K562 (cell line): ENCODE results near the gene NUDT22. TPM values are rescaled to one million over a fixed set of nuclear protein-coding genes. Genes with fewer than 3 reads are reported as not detected.

ENCODE experiments used
- FOS ChIP-seq: IDR thresholded peaks from 3 replicates; pipeline ENCODE4 v1.6.1; 2011; ENCODE audit not compliant: insufficient read length; ENCODE audit errors: extremely low read depth
- HCFC1 ChIP-seq: IDR thresholded peaks from 2 replicates; pipeline ENCODE4 v1.6.1; 2012; ENCODE audit warnings: low read depth, low read length, improper control_type of control experiment
- HDAC1 ChIP-seq, 2 experiments: fragments of 450-650 bp; IDR thresholded peaks; 2 replicates each; pipeline ENCODE4 v1.6.1; 2016 to 2017; ENCODE audit warnings: inconsistent platforms in 1 of 2, mild to moderate bottlenecking in 1 of 2, moderate library complexity in 1 of 2
- HMGXB4 ChIP-seq: sonication (generic); formaldehyde crosslinking; IDR thresholded peaks from 2 replicates; pipeline ENCODE4 v1.8.1; 2023; ENCODE audit warnings: mild to moderate bottlenecking, missing genetic modification reagents
- NBN ChIP-seq: fragments of 450-650 bp; IDR thresholded peaks from 2 replicates; pipeline ENCODE4 v1.6.1; 2016; ENCODE audit warnings: low read depth, mild to moderate bottlenecking
- NRF1 ChIP-seq, 2 experiments: fragments of 450-650 bp; IDR thresholded peaks in 1 of 2; conservative IDR thresholded peaks in 1 of 2; 2 replicates each; pipeline ENCODE4 v1.6.1; 2014; ENCODE audit warnings: mild to moderate bottlenecking in 2 of 2
- POLR2H ChIP-seq: IDR thresholded peaks from 2 replicates; pipeline ENCODE4 v1.6.1; 2016; ENCODE audit warnings: missing genetic modification characterization, low read depth, mild to moderate bottlenecking, control low read depth, missing compliant biosample characterization, moderate library complexity
- SRSF1 ChIP-seq: fragments of 200-400 bp; formaldehyde crosslinking; IDR thresholded peaks from 2 replicates; pipeline ENCODE4 v1.6.1; 2017; ENCODE audit warnings: mild to moderate bottlenecking, low read depth, low read length, moderate library complexity
- TEAD4 ChIP-seq, 2 experiments: sonication (generic) in 1 of 2; formaldehyde crosslinking in 1 of 2; IDR thresholded peaks; 2 replicates each; pipeline versions ENCODE4 v1.6.1 to v1.8.0; 2012 to 2022; ENCODE audit warnings: borderline replicate concordance in 1 of 2, inconsistent platforms in 1 of 2, low read length in 1 of 2, mild to moderate bottlenecking in 1 of 2, missing genetic modification reagents in 1 of 2
- ZBTB11 ChIP-seq, 3 experiments: fragments of 200-800 bp in 1 of 3; fragments of 250-450 bp in 1 of 3; fragments of 450-650 bp in 1 of 3; sonication (Bioruptor Pico) in 1 of 3; sonication (Bioruptor generic) in 1 of 3; formaldehyde crosslinking in 1 of 3; IDR thresholded peaks; 2 replicates each; pipeline versions ENCODE4 v1.6.1 to v1.8.0; 2016 to 2022; ENCODE audit warnings: mild to moderate bottlenecking in 2 of 3, missing genetic modification characterization in 2 of 3, missing compliant biosample characterization in 1 of 3, moderate library complexity in 1 of 3
- ZNF232 ChIP-seq: sonication (generic); formaldehyde crosslinking; IDR thresholded peaks from 2 replicates; pipeline ENCODE4 v1.8.0; 2022; ENCODE audit warnings: mild to moderate bottlenecking, missing genetic modification reagents
- ZNF24 ChIP-seq: fragments of 450-650 bp; IDR thresholded peaks from 2 replicates; pipeline ENCODE4 v1.6.1; 2016
- ZNF644 ChIP-seq: fragments of 200-800 bp; sonication (Bioruptor generic); IDR thresholded peaks from 2 replicates; pipeline ENCODE4 v1.6.1; 2016; ENCODE audit warnings: low read depth, missing genetic modification characterization, missing compliant biosample characterization
- polyA plus RNA-seq, 8 experiments: library from polyadenylated mRNA; depleted of rRNA in 4 of 8; stranded (reverse) in 5 of 8; unstranded in 3 of 8; fragments of >200 nt; fragmentation: Nextera tagmentation in 2 of 8; fragmentation: Illumina TruSeq in 1 of 8; extraction: Ambion mirVana in 2 of 8; extraction: Trizol in 1 of 8; gene quantifications; 2 replicates each; pipeline versions ENCODE4 v1.2.1 to v1.2.3, GENCODE V29; 2011 to 2014; ENCODE audit warnings: inconsistent platforms in 1 of 8, missing spikeins in 1 of 8
- total RNA-seq, 7 experiments: library from RNA; depleted of rRNA in 6 of 7; stranded (reverse); fragments of >200 nt in 6 of 7; fragmentation: Illumina TruSeq in 2 of 7; extraction: Trizol in 2 of 7; gene quantifications; 2 replicates each; pipeline versions ENCODE4 v1.2.1 to v1.2.3, GENCODE V29; 2011 to 2021; ENCODE audit warnings: low replicate concordance in 1 of 7
- TF ChIP-seq, protein P1 (sequence below): fragments of 450-650 bp; IDR thresholded peaks from one replicate; pipeline ENCODE4 v1.6.1; 2018; ENCODE audit warnings: mild to moderate bottlenecking, moderate library complexity; ENCODE audit not compliant: partially characterized antibody
- TF ChIP-seq, protein P2 (sequence below), 2 experiments: fragments of 200-800 bp in 1 of 2; sonication (Bioruptor generic) in 1 of 2; sonication (generic) in 1 of 2; formaldehyde crosslinking in 1 of 2; IDR thresholded peaks in 1 of 2; conservative IDR thresholded peaks in 1 of 2; 2 replicates each; pipeline versions ENCODE4 v1.5.0 to v1.6.1; 2016 to 2020; ENCODE audit warnings: missing compliant biosample characterization in 1 of 2, missing genetic modification characterization in 1 of 2, missing genetic modification reagents in 1 of 2

The NUDT22 gene
- total and polyA plus RNA-seq, 9 of the 15 experiments (the other 6 are each of a cell fraction or from before 2014, with no cell fraction given): 6.3 to 92.6 (median 37.4) TPM

- TF ChIP-seq ZNF232 (CRISPR knock-in tag): no peak
- 0 out of 4 replicates have a peak, but pooled peaks of 1 of the 2 experiments have one; percentile 28 for TF ChIP-seq HDAC1 (IDR thresholded peaks at IDR 0.05)
- TF ChIP-seq NBN: no peak
- TF ChIP-seq, protein P1, sequence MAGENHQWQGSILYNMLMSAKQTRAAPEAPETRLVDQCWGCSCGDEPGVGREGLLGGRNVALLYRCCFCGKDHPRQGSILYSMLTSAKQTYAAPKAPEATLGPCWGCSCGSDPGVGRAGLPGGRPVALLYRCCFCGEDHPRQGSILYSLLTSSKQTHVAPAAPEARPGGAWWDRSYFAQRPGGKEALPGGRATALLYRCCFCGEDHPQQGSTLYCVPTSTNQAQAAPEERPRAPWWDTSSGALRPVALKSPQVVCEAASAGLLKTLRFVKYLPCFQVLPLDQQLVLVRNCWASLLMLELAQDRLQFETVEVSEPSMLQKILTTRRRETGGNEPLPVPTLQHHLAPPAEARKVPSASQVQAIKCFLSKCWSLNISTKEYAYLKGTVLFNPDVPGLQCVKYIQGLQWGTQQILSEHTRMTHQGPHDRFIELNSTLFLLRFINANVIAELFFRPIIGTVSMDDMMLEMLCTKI: no peak
- no peak for TF ChIP-seq FOS
- no peak for TF ChIP-seq ZNF644
- no peak for TF ChIP-seq POLR2H (tag)
- TF ChIP-seq TEAD4 (IDR thresholded peaks at IDR 0.05; ENCODE audit: low read length): peak; percentile 2
- TF ChIP-seq TEAD4 (CRISPR knock-in tag; IDR thresholded peaks at IDR 0.05; ENCODE audit: borderline replicate concordance): no peak
- peak; percentile 86 to 97 (median 94); a peak in 5 of 6 replicates for TF ChIP-seq ZBTB11 (CRISPR knock-in tag; IDR thresholded peaks at IDR 0.05)
- TF ChIP-seq, protein P2, sequence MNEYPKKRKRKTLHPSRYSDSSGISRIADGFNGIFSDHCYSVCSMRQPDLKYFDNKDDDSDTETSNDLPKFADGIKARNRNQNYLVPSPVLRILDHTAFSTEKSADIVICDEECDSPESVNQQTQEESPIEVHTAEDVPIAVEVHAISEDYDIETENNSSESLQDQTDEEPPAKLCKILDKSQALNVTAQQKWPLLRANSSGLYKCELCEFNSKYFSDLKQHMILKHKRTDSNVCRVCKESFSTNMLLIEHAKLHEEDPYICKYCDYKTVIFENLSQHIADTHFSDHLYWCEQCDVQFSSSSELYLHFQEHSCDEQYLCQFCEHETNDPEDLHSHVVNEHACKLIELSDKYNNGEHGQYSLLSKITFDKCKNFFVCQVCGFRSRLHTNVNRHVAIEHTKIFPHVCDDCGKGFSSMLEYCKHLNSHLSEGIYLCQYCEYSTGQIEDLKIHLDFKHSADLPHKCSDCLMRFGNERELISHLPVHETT (CRISPR knock-in tag; conservative IDR thresholded peaks at IDR 0.05 in 1 of 2, IDR thresholded peaks at IDR 0.05 in 1 of 2): 0 out of 4 replicates have a peak, but pooled peaks of 1 of the 2 experiments have one; percentile 16
- no peak for TF ChIP-seq NRF1 (conservative IDR thresholded peaks at IDR 0.05 in 1 of 2, IDR thresholded peaks at IDR 0.05 in 1 of 2)
- 0 out of 2 replicates have a peak, but pooled peaks have one; percentile 27 for TF ChIP-seq HMGXB4
- TF ChIP-seq HCFC1: peak; percentile 52
- TF ChIP-seq SRSF1: no peak
- TF ChIP-seq ZNF24: peak; percentile 29; the same call in 1 of the 2 replicates
- TF ChIP-seq, all 486 proteins: peak for 88
These were observed at the start of gene NUDT22, which contains the start of gene TRPT1 (continued) for GRCh38 chr11:64225608-64226506.
